GM12865 (cell line): Measurements from ENCODE around the gene VWA5A.
"Not testable (repeated sequence)": the region's sequence is repeated elsewhere in the genome, so short reads cannot be mapped to it uniquely, and the experiment has no call there.

Experiments used
- DNase-seq: peaks from one replicate; pipeline ENCODE4 v3.0.0; 2010; ENCODE audit warnings: low read depth
- H3K4me3 ChIP-seq: 2 replicates; pipeline ENCODE4 v1.5.1; 2011; ENCODE audit warnings: mild to moderate bottlenecking, low read depth, low read length, control low read depth
- CTCF ChIP-seq: IDR thresholded peaks from 2 replicates; pipeline ENCODE4 v1.5.1; 2011; ENCODE audit warnings: low read length, control low read depth, low read depth, inconsistent platforms; ENCODE audit not compliant: insufficient read depth; ENCODE audit errors: missing control alignments

The VWA5A gene

GRCh38 chr11:124167826-124168231, 52.6 kb downstream of the VWA5A start:
- H3K4me3 ChIP-seq = no peak overlapping the region
- no peak for TF ChIP-seq CTCF

GRCh38 chr11:124168796-124169195, 53.5 kb downstream of the VWA5A start:
- no peak for DNase-seq
- TF ChIP-seq CTCF = no peak
- H3K4me3 ChIP-seq = no peak overlapping the region

More at GRCh38 chr11:124167826-124168231, 52.6 kb downstream of the VWA5A start:
- DNase-seq = no peak

GRCh38 chr11:124170315-124170714, 55.1 kb downstream of the VWA5A start:
- not testable (repeated sequence) for DNase-seq, H3K4me3 ChIP-seq

- no peak for DNase-seq
- no peak for TF ChIP-seq CTCF
- no peak overlapping the region for H3K4me3 ChIP-seq
These were observed 55.7 kb downstream of the VWA5A start for GRCh38 chr11:124170801-124171586.

- H3K4me3 ChIP-seq = no peak overlapping the region
- DNase-seq = no peak
- TF ChIP-seq CTCF = no peak
These were observed 56.9 kb downstream of the VWA5A start for GRCh38 chr11:124172101-124172500.

GRCh38 chr11:124172599-124172998, 57.3 kb downstream of the VWA5A start:
- no peak overlapping the region for H3K4me3 ChIP-seq
- TF ChIP-seq CTCF = no peak
- DNase-seq = no peak

- TF ChIP-seq CTCF = no peak
- no peak overlapping the region for H3K4me3 ChIP-seq
- no peak for DNase-seq
These were observed 58.8 kb downstream of the VWA5A start for GRCh38 chr11:124174001-124174583.
